ENCODE data around the gene DHCR7.

DNA sequence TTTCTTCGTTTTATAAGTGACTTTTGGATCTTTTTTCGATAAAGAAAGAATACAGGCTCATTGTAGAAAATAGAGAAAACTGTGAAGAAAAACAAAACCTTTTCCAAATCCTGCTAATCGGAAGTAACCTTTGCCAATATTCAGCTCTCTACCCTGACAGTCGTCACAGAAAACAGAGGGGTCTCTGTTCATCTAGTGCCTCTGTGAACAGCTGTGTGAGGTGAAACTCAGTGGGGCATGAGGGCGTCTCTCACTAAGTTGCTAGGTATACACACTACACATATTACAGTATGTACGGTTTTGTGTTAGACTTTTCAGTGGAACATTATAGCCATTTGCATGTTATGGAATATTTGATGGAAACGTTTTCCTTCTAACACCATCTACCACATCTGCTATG is 39.4 kb downstream of the DHCR7 start:
- TF ChIP-seq EP300 (IDR thresholded peaks at IDR 0.05) (no peak), POLR2AphosphoS5 (IDR thresholded peaks at IDR 0.05) (no peak), POLR2A (IDR thresholded peaks at IDR 0.05; ENCODE audit: low read depth) (no peak)
- TF ChIP-seq, protein P1, sequence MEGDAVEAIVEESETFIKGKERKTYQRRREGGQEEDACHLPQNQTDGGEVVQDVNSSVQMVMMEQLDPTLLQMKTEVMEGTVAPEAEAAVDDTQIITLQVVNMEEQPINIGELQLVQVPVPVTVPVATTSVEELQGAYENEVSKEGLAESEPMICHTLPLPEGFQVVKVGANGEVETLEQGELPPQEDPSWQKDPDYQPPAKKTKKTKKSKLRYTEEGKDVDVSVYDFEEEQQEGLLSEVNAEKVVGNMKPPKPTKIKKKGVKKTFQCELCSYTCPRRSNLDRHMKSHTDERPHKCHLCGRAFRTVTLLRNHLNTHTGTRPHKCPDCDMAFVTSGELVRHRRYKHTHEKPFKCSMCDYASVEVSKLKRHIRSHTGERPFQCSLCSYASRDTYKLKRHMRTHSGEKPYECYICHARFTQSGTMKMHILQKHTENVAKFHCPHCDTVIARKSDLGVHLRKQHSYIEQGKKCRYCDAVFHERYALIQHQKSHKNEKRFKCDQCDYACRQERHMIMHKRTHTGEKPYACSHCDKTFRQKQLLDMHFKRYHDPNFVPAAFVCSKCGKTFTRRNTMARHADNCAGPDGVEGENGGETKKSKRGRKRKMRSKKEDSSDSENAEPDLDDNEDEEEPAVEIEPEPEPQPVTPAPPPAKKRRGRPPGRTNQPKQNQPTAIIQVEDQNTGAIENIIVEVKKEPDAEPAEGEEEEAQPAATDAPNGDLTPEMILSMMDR (IDR thresholded peaks at IDR 0.05): no peak
